A549 (cell line): ENCODE measurements around the gene SPIRE2.

ENCODE experiments used
- BCL3 ChIP-seq: fragments of >200 bp; sonication (Bioruptor Twin); formaldehyde crosslinking; IDR thresholded peaks from 3 replicates; pipeline ENCODE4 v1.6.1; 2016
- CHD4 ChIP-seq: fragments of 200-600 bp; sonication (generic); IDR thresholded peaks from 2 replicates; pipeline ENCODE4 v1.6.1; 2016; ENCODE audit warnings: antibody characterized with exemption, mild to moderate bottlenecking, borderline replicate concordance
- CTCF ChIP-seq: fragments of >200 bp; sonication (Bioruptor Twin); formaldehyde crosslinking; IDR thresholded peaks from 3 replicates; pipeline ENCODE4 v1.5.1; 2016
- EHMT2 ChIP-seq: fragments of 200-600 bp; sonication (generic); IDR thresholded peaks from 2 replicates; pipeline ENCODE4 v1.6.1; 2016; ENCODE audit warnings: antibody characterized with exemption, low read depth, mild to moderate bottlenecking, moderate library complexity
- ELK1 ChIP-seq: fragments of 150-350 bp; IDR thresholded peaks from 2 replicates; pipeline ENCODE4 v1.6.1; 2014; ENCODE audit warnings: low read depth, mild to moderate bottlenecking, low read length
- ESRRA ChIP-seq: fragments of 150-350 bp; IDR thresholded peaks from 2 replicates; pipeline ENCODE4 v1.6.1; 2014; ENCODE audit warnings: mild to moderate bottlenecking, low read length, borderline replicate concordance
- HDAC2 ChIP-seq: fragments of 200-600 bp; sonication (generic); IDR thresholded peaks from 2 replicates; pipeline ENCODE4 v1.6.1; 2016
- HMGXB4 ChIP-seq: fragments of 250-450 bp; sonication (Bioruptor Pico); IDR thresholded peaks from 2 replicates; pipeline ENCODE4 v1.5.0; 2021; ENCODE audit warnings: mild to moderate bottlenecking, moderate library complexity, borderline replicate concordance
- REST ChIP-seq: fragments of 200-600 bp; sonication (generic); IDR thresholded peaks from 2 replicates; pipeline ENCODE4 v1.6.1; 2016; ENCODE audit warnings: antibody characterized with exemption, mild to moderate bottlenecking, moderate library complexity
- SMC3 ChIP-seq: fragments of >200 bp; sonication (Bioruptor Twin); formaldehyde crosslinking; IDR thresholded peaks from 3 replicates; pipeline ENCODE4 v1.6.1; 2018; ENCODE audit warnings: inconsistent platforms
- TF ChIP-seq, protein P1 (sequence below): IDR thresholded peaks from 2 replicates; pipeline ENCODE4 v1.6.1; 2012
- TF ChIP-seq, protein P2 (sequence below): IDR thresholded peaks from 2 replicates; pipeline ENCODE4 v1.6.1; 2012
- TF ChIP-seq, protein P3 (sequence below): fragments of 450-650 bp; IDR thresholded peaks from 2 replicates; pipeline ENCODE4 v1.6.1; 2014; ENCODE audit warnings: antibody characterized with exemption

DNA sequence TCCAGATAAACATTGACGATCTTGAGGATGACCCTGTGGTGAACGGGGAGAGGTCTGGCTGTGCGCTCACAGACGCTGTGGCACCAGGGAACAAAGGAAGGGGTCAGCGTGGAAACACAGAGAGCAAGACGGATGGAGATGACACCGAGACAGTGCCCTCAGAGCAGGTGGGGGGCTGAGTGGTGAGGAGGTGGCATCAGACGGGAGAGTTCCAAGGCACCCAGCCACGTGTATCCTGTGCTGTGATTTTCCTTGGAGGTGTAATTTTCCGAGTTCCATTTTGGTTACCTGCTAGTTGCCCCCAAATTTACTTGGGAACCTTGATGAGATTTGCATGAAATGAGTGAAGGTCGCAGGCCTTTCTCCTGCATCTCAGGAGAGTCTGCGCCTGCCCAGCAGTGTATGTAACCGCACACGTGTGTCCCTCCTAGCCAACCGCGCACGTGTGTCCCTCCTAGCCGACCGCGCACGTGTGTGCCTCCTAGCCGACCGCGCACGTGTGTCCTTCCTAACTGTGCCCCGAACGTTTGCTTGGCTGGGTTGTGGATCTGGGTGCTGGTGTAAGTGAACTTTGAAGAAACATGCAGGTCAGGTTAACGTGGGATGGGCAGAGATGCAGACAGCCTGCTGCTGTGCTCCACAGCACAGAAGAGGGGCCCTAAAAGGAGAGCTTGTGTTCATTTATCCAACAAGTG, 55.2 kb downstream of the SPIRE2 start:
- no peak for TF ChIP-seq CTCF
- TF ChIP-seq BCL3 = no peak
- no peak for TF ChIP-seq CHD4
- no peak for TF ChIP-seq HDAC2
- no peak for TF ChIP-seq ESRRA
- TF ChIP-seq REST = no peak
- TF ChIP-seq, protein P1, sequence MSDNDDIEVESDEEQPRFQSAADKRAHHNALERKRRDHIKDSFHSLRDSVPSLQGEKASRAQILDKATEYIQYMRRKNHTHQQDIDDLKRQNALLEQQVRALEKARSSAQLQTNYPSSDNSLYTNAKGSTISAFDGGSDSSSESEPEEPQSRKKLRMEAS = no peak
- TF ChIP-seq ELK1 = no peak
- no peak for TF ChIP-seq EHMT2
- TF ChIP-seq, protein P2, sequence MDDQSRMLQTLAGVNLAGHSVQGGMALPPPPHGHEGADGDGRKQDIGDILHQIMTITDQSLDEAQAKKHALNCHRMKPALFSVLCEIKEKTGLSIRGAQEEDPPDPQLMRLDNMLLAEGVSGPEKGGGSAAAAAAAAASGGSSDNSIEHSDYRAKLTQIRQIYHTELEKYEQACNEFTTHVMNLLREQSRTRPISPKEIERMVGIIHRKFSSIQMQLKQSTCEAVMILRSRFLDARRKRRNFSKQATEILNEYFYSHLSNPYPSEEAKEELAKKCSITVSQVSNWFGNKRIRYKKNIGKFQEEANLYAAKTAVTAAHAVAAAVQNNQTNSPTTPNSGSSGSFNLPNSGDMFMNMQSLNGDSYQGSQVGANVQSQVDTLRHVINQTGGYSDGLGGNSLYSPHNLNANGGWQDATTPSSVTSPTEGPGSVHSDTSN = no peak
- no peak for TF ChIP-seq HMGXB4
- TF ChIP-seq SMC3 = no peak
- TF ChIP-seq, protein P3, sequence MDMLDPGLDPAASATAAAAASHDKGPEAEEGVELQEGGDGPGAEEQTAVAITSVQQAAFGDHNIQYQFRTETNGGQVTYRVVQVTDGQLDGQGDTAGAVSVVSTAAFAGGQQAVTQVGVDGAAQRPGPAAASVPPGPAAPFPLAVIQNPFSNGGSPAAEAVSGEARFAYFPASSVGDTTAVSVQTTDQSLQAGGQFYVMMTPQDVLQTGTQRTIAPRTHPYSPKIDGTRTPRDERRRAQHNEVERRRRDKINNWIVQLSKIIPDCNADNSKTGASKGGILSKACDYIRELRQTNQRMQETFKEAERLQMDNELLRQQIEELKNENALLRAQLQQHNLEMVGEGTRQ = no peak
